ENCODE measurements around the gene MYO5C.
"Not testable (repeated sequence)": the region's sequence is repeated elsewhere in the genome, so short reads cannot be mapped to it uniquely, and the experiment has no call there.

MYO5C gene

GRCh38 chr15:52243286-52243685, 52.3 kb downstream of the MYO5C start:
- DNase-seq = no peak
- Mint-ChIP-seq H3K9me3 (no peaks in the 10 kb centered on the region), H3K27ac (no peak overlapping the region), H3K27me3 (ENCODE audit: low read depth, poor library complexity) (peaks cover 4% of the 10 kb centered on the region), H3K4me3 (no peak overlapping the region), H3K36me3 (ENCODE audit: low read depth) (no peaks in the 10 kb centered on the region), H3K4me1 (no peaks in the 10 kb centered on the region)
- no peak for TF ChIP-seq CTCF (IDR thresholded peaks at IDR 0.05)

- Mint-ChIP-seq H3K36me3 (ENCODE audit: low read depth) (no peaks in the 10 kb centered on the region), H3K27ac (no peak overlapping the region), H3K27me3 (ENCODE audit: low read depth, poor library complexity) (peaks cover 4% of the 10 kb centered on the region), H3K9me3 (no peaks in the 10 kb centered on the region), H3K4me3 (no peak overlapping the region), H3K4me1 (no peaks in the 10 kb centered on the region)
- no peak for DNase-seq
- TF ChIP-seq CTCF (IDR thresholded peaks at IDR 0.05) = no peak
These were observed 54.1 kb downstream of the MYO5C start for GRCh38 chr15:52241489-52241888.

- Mint-ChIP-seq H3K36me3 (ENCODE audit: low read depth) (no peaks in the 10 kb centered on the region), H3K27ac (no peak overlapping the region), H3K9me3 (no peaks in the 10 kb centered on the region), H3K27me3 (ENCODE audit: low read depth, poor library complexity) (peaks cover 4% of the 10 kb centered on the region), H3K4me3 (no peak overlapping the region), H3K4me1 (no peaks in the 10 kb centered on the region)
- DNase-seq = no peak
- TF ChIP-seq CTCF (IDR thresholded peaks at IDR 0.05) = no peak
These were observed 55.4 kb downstream of the MYO5C start for GRCh38 chr15:52240166-52240565.

GRCh38 chr15:52238989-52239525, 56.5 kb downstream of the MYO5C start:
- DNase-seq; H3K36me3 Mint-ChIP-seq (ENCODE audit: low read depth); H3K27me3 Mint-ChIP-seq (ENCODE audit: low read depth, poor library complexity); H3K4me1 Mint-ChIP-seq; H3K9me3 Mint-ChIP-seq; H3K4me3 Mint-ChIP-seq; H3K27ac Mint-ChIP-seq: not testable (repeated sequence)

- H3K9me3 Mint-ChIP-seq = no peaks in the 10 kb centered on the region
- no peaks in the 10 kb centered on the region for H3K36me3 Mint-ChIP-seq (ENCODE audit: low read depth)
- peaks cover 7% of the 10 kb centered on the region for H3K27me3 Mint-ChIP-seq (ENCODE audit: low read depth, poor library complexity)
- no peaks in the 10 kb centered on the region for H3K4me1 Mint-ChIP-seq
- no peak overlapping the region for H3K4me3 Mint-ChIP-seq
- DNase-seq = no peak
- H3K27ac Mint-ChIP-seq = no peak overlapping the region
- TF ChIP-seq CTCF (IDR thresholded peaks at IDR 0.05) = no peak
These were observed 57.5 kb downstream of the MYO5C start for GRCh38 chr15:52238149-52238548.

GRCh38 chr15:52236013-52236412, 59.6 kb downstream of the MYO5C start:
- Mint-ChIP-seq H3K4me3 (no peak overlapping the region), H3K4me1 (no peaks in the 10 kb centered on the region), H3K9me3 (no peaks in the 10 kb centered on the region), H3K27me3 (ENCODE audit: low read depth, poor library complexity) (peaks cover 3% of the 10 kb centered on the region), H3K36me3 (ENCODE audit: low read depth) (no peaks in the 10 kb centered on the region), H3K27ac (no peak overlapping the region)
- no peak for DNase-seq
- no peak for TF ChIP-seq CTCF (IDR thresholded peaks at IDR 0.05)

All from nephron progenitor cell (in vitro differentiated cells).